Measurements from ENCODE around the gene OR2L13.
"Not testable (repeated sequence)": the region's sequence is repeated elsewhere in the genome, so short reads cannot be mapped to it uniquely, and the experiment has no call there.

The OR2L13 gene, protein sequence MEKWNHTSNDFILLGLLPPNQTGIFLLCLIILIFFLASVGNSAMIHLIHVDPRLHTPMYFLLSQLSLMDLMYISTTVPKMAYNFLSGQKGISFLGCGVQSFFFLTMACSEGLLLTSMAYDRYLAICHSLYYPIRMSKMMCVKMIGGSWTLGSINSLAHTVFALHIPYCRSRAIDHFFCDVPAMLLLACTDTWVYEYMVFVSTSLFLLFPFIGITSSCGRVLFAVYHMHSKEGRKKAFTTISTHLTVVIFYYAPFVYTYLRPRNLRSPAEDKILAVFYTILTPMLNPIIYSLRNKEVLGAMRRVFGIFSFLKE

DNA sequence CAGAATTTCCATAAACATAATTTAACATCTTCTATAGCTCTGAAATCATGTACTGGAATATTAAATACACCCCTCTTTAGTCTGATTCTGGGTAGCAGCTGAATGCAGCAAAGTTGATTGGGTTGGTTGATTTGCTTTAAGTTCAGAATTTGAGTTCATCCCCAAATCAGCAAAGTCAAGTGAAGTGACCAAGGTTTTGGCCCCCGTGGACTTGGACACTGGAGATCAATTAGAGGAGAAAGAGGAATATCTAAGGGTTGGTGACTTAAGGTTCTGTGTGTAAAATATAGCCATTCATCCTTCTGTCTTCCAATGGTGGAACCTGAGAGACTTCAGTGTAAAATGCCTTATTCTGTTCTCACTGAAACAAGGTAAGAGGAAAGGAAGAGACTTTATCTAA lies at the start of gene OR2L13:
Gene OR2L13 (plus strand): TSS at position 301 of the 400 bp plus-strand sequence. CDS start 4,192 bp downstream, outside the sequence.
- in situ Hi-C loops (cut with MboI; ENCODE audit: low pct_unique_long_range_greater_than_20kb, low sequenced_read_pairs): no loop called here

DNA sequence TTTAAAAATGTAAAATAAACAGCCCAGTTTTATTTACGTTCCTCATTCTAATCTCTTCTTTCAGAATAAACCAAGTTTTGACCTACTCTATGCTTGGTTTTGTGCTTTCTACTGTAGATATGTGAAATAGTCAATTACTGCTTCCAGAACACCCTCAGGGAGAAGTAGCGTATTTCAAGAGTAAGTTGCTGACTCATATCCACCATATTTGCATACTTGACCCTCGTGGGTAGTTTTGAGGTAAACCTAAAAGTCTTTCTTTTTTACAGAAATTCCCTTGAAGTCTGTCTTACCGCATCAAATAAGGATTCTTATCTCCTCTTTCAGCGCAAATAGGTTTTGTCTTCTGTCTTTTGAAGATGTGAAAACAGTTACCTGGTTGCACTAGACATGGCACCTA lies 49.8 kb upstream of the OR2L13 start:
- in situ Hi-C loops (cut with MboI; ENCODE audit: low pct_unique_long_range_greater_than_20kb, low sequenced_read_pairs): no loop called here
- no peak for DNase-seq

More for the DNA sequence above, at the start of gene OR2L13:
- DNase-seq: no peak

DNA sequence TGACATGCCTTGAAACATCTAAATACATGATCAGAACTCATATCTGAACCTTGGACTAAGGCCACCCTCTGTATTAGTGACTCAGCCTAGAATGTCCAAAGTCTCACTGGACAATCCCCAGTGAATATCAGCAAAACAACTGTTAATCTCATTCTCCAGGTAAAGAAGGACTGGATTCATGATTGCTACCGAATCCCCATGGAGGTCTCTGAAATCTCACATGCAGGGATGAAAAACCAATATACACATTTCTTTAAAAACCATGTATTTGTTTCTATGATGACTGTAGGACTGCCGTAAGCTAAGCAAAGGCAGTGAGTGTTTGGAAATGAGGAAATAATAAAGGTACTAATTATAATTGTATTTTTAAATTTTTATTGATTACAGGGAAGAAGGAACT lies 48.4 kb upstream of the OR2L13 start, which contains the start of gene OR2L3:
Gene OR2L3 (plus strand): TSS at position 301 of the 400 bp plus-strand sequence. CDS start 13,846 bp downstream, outside the sequence.
- in situ Hi-C loops (cut with MboI; ENCODE audit: low pct_unique_long_range_greater_than_20kb, low sequenced_read_pairs): no loop called here

DNA sequence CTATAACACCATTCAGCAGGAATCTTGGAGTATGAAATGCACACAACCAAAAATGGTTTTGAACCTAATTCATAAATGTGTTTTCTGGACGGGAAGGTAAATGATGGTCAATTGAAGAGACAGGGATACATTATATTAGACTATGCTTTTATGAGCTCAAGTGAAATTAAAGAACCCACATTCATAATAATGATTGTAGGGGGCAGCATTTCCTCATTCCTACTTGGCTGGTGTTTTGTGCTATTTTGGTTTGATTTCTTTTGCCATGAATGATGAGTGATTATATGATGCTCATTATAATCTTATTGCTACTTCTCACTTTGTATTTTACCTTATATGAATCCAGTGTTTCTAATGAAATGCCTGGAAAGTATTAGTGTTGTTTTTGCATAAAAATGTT lies 48.0 kb upstream of the OR2L13 start:
- in situ Hi-C loops (cut with MboI; ENCODE audit: low pct_unique_long_range_greater_than_20kb, low sequenced_read_pairs): no loop called here
- DNase-seq: no peak

More for the DNA sequence above, 48.4 kb upstream of the OR2L13 start, which contains the start of gene OR2L3:
- DNase-seq: no peak

DNA sequence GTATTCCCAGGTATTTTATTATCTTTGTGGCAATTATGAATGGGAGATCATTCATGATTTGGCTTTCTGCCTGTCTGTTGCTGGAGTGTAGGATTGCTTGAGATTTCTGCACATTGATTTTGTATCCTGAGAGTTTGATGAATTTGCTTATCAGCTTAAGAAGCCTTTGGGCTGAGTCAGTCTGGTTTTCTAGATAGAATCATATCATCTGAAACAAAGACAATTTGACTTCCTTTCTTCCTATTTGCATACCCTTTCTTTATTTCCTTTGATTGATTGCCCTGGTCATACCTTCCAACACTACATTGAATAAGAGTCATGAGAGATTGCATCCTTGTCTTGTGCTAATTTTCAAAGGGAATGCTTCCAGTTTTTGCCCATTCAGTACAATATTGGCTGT lies 40.3 kb upstream of the OR2L13 start:
- no peak for DNase-seq
- in situ Hi-C loops (cut with MboI; ENCODE audit: low pct_unique_long_range_greater_than_20kb, low sequenced_read_pairs): no loop called here

DNA sequence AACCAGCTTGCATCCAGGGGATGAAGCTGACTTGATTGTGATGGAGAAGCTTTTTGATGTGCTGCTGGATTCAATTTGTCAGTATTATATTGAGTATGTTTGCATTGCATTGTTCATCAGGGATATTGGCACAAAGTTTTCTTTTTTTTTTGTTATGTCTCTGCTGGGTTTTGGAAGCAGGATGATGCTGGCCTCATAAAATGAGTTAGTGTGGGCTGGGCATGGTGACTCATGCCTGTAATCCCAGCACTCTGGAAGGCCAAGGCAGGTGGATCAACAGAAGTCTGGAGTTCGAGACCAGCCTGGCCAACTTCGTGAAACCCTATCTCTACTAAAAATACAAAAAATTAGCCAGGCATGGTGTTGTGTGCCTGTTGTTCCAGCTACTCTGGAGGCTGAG lies 39.7 kb upstream of the OR2L13 start:
- DNase-seq: no peak
- in situ Hi-C loops (cut with MboI; ENCODE audit: low pct_unique_long_range_greater_than_20kb, low sequenced_read_pairs): no loop called here

DNA sequence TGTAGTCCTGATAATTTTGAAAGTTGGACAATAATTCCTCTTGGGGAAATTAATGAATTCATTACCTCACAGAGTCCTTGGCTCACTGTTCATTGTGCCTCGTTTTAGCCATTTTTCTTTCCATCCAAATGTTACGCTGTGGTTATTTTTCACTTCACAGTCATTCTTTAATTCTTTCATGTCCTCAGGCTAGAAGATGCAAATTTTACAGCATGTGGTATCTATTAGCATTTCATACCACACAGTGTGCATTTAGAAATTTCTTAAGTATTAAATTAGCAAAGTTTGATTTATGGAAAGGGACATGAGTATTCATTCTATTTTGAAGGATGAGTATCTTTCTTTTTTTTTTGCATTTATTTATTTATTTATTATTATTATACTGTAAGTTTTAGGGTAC lies 29.9 kb upstream of the OR2L13 start:
- in situ Hi-C loops (cut with MboI; ENCODE audit: low pct_unique_long_range_greater_than_20kb, low sequenced_read_pairs): no loop called here
- no peak for DNase-seq

DNA sequence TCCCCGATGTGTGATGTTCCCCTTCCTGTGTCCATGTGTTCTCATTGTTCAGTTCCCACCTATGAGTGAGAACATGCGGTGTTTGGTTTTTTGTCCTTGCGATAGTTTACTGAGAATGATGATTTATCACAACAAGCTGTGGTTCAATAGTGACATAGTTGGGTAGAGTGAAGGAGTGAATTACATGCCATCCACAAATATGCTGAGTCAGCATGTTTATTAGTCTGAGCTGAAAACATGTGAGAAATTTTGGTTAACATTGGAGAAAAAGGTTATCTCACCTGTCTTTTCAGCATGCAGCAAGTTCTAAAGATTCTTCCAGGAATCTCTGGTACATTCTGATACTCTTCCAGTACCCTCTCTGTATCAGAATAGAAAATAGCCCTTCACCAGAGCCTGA lies 29.4 kb upstream of the OR2L13 start:
- no peak for DNase-seq
- in situ Hi-C loops (cut with MboI; ENCODE audit: low pct_unique_long_range_greater_than_20kb, low sequenced_read_pairs): no loop called here

DNA sequence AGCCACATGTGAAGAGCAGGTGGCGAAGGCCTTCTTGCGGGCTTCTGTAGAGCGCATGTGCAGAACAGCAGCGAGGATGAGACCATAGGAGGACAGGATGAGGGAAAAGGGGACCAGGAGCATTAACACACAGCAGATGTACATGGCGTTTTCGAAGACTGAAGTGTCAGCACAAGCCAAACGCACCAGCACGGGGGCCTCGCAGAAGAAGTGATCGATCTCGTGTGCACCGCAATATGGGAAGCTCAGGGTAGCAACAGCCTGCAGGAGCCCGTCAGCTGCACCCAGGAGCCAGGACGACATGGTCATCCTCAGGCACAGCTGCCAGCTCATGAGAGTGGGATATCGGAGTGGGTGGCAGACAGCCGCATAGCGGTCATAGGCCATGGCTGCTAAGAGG lies 11.1 kb upstream of the OR2L13 start:
- in situ Hi-C loops (cut with MboI; ENCODE audit: low pct_unique_long_range_greater_than_20kb, low sequenced_read_pairs); DNase-seq: not testable (repeated sequence)

DNA sequence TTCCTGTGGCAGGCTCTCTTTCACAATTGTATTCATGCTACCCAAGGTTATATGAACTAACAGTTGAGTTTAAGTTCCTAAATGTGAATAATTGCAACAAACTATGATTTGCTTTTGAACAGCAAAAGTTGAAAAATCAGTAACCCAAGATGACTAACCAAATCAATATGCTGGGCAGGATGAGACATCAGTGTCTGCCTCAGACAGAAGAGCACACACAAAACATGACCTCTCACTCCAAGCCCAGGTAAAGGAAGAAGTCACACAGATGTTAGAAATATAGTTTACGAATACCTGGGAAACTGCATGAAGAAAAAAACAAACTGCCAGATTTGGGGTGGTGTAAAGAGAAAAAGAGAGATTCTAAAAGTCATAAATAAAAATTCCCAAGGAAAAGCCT lies 3.5 kb downstream of the OR2L13 start:
- in situ Hi-C loops (cut with MboI; ENCODE audit: low pct_unique_long_range_greater_than_20kb, low sequenced_read_pairs): no loop called here

DNA sequence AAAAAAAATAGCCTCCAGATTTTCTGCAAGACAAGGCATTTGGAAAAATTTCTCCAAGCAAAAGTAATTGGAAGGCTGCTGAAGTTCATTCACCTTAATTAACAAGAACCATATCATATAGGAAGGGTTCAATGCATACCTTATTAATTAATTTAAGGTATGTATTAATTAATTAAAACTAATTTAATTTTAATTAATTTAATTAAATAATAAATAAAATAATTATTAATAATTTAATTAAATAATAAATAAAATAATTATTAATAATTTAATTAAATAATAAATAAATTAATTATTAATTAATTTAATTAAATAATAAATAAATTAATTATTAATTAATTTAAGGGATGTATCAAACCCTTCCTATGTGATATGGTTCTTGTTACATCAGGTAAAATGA lies 7.9 kb downstream of the OR2L13 start:
- no peak for DNase-seq
- in situ Hi-C loops (cut with MboI; ENCODE audit: low pct_unique_long_range_greater_than_20kb, low sequenced_read_pairs): no loop called here

More for the DNA sequence above, 3.5 kb downstream of the OR2L13 start:
- no peak for DNase-seq

DNA sequence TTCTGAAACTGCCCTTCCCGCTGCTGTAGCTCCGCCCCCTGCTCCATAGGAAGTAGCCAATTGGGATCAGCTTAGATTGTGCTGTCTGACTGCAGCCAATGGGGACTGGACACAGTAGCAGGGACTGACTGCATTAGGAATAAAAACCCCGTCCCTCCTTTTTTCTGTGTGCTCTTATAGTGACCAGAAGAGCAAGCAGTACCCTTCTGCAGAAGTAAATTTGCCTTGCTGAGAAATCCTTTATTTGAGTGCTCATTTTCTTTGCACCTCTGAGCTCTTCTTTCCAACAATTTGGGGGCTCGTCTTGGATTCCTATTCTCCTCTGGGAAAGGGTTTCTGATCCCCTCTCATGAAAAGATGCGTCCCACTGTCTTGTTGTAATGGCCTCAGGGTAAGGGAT lies 16.2 kb downstream of the OR2L13 start:
- in situ Hi-C loops (cut with MboI; ENCODE audit: low pct_unique_long_range_greater_than_20kb, low sequenced_read_pairs): no loop called here

DNA sequence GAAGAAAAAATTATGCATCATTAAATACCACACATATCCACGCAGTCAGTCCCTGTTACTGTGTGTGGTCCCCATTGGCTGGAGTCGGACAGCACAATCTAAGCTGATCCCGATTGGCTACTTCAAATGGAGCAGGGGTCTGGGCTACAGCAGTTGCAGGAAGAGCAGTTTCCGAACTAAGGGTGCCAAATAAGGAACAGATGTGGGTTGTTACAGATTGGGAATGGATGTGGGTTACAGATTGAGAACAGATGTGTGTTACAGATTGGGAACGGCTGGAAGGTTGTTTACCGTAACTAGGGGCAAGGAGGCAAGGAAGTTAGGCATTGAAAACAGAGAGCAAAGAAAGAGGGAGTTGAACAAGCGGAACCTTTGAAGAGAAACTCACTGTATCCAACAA lies 19.9 kb downstream of the OR2L13 start:
- DNase-seq: peak; percentile 15
- in situ Hi-C loops (cut with MboI; ENCODE audit: low pct_unique_long_range_greater_than_20kb, low sequenced_read_pairs): no loop called here

More for the DNA sequence above, 16.2 kb downstream of the OR2L13 start:
- no peak for DNase-seq

DNA sequence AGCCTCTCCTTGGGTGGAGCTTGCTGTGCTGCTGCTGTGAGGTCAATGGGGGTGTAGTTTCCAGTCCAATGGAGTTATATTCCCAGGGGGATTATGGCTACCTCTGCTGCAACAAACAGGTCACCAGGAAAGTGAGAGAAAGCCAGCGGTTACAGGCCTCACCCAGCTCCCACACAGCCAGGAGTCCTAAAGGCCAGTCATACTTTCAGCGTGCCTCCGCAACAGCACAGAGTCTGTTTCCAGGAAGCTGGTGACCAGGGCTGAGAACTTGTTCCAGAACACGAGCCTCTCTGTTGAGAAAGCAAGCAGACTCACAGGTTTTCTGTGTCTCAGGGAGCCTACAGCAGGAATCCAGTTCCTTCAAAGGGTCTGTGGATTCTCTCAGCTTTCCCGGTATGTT lies 32.7 kb downstream of the OR2L13 start:
- DNase-seq: no peak
- in situ Hi-C loops (cut with MboI; ENCODE audit: low pct_unique_long_range_greater_than_20kb, low sequenced_read_pairs): no loop called here

DNA sequence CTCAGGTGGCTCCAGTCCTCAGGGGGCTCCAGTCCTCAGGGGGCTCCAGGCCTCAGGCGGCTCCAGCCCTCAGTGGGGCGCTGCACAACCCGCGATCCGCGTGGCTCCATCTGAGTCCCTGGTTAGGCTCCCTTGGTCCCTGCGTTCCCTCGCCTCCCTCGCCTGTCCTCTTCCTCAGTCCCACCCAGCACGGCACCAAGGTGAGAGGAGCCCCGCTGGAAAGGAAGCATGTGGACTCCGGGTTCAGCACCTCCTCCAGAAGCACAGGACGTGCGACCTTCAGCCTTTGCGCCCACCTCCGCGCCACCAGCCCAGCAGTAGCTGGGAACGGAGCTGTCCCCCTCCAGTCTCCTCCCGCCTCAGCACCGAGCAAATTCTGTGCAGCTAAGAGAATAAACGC lies 41.8 kb downstream of the OR2L13 start:
- no peak for DNase-seq
- in situ Hi-C loops (cut with MboI; ENCODE audit: low pct_unique_long_range_greater_than_20kb, low sequenced_read_pairs): no loop called here

DNA sequence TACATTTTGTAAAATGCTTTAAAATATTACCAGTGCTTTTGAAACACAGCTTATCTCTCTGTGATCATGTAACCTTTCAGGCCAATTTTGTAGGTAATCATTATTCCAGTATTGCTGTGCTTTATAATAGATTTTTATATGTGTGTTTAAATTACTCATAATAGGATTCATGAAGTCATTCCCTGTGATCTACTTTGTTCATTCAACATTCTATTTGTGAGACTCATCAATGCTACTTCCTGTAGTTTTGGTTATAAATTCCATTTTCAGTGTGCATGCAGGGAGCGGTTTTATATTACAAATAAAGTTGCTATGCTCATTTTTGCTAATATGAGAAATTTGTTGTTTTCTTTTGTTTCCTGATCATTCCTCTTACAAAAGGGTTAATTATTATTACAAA lies 45.9 kb downstream of the OR2L13 start:
- no peak for DNase-seq
- in situ Hi-C loops (cut with MboI; ENCODE audit: low pct_unique_long_range_greater_than_20kb, low sequenced_read_pairs): no loop called here

DNA sequence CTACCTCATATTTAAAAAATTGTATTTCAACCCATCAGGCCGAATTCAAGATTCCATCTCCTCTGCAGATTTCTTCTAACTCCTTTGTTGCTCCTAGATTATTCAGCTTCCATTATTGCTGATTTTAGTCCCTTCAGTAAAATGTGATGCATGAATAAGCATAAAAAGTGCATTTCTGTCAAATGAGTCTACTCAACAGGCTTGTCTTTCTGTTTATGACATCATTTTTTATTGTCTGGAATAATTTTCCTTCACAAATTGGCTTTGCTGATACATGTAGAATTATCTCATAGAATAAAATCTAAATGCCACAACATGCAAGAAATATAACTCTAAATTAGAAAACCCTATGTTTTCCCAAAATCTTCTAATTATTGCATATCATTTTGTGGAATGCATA lies 48.3 kb downstream of the OR2L13 start:
- DNase-seq: no peak
- in situ Hi-C loops (cut with MboI; ENCODE audit: low pct_unique_long_range_greater_than_20kb, low sequenced_read_pairs): no loop called here

DNA sequence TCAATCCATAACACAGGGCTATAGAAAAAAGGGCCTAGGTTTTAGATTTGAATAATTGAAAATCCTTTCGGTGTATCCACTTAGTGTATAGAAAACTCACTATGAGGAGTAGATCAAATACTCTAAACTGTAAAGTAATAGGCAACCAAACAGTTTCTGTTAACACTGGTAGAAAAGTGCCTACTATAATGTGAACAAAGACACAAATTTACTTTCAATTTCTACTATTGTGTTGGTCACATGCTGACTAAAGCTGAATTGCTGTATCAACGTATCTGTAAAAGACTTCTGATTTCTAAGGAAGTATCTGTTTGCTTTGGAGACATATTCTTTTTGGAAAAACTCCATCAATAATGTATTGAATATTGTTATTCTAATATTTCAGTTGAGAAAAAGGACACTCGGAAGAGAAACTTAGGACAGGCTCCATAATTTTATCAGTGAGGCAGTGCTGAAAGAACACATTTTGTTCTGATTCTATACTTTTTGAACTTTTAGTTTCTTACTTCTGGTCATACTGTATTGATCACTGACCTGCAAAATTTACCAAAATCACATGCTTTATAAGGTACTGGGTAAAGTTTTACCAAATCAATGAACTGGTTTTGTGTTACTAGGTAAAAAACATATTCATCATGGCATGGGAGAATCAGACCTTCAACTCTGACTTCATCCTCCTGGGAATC lies 49.7 kb downstream of the OR2L13 start, which contains the start of gene OR2M5:
Gene OR2M5 (plus strand): TSS at position 636 of the 686 bp plus-strand sequence. CDS start 0 bp downstream, at position 636.
- in situ Hi-C loops (cut with MboI; ENCODE audit: low pct_unique_long_range_greater_than_20kb, low sequenced_read_pairs): no loop called here
- no peak for DNase-seq
